ENCODE results near the gene MED13.

Gene MED13

DNA sequence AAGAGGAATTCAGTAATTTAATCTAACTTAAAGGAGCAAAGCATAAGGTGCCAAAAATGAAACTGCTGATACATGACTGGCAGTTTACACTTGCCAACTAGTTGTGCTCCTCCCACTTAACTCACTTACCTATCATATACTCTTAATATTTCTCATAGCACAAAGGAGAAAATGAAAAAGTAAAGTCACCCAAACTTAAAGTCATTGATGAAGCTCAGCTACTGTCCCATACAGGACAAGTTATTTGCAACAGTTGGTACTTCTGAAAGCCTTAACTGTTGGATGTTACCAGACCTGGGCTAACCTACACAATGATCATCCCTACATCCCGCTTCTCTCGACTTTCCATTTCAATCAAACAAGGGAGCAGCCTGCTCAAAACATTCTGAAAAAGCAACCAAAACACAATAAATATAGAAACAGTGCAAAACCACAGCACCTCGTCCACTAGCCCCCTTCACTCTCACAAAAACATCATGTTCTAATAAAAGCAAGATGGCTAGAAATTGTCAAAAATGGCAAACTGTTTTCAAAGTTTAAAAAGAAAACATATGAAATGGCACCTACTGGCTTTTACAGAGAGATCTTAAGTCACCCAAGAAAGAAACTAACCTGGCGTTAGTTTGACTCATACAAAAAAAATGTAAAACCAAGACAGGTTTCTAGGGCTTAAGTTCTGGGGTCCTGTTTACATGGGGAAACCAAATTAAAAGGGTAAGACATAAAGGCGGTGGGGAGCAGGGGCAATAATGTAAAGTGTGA, 868 bp downstream of the MED13 start:
- peak overlapping the region; percentile 94 for H3K4me3 Mint-ChIP-seq
- peak; percentile 35 for ATAC-seq (replicated peaks; ENCODE audit: extremely low read depth, poor library complexity, severe bottlenecking)
- DNase-seq (ENCODE audit: low spot score in 2 of 2) = no peak
- H3K36me3 Mint-ChIP-seq (ENCODE audit: insufficient read depth) = peaks cover 35% of the 10 kb centered on the region
- H3K27ac Mint-ChIP-seq (ENCODE audit: low read depth) = peak overlapping the region; percentile 96
- no peaks in the 10 kb centered on the region for H3K9me3 Mint-ChIP-seq
- H3K4me1 Mint-ChIP-seq = peaks cover 43% of the 10 kb centered on the region
- H3K27me3 Mint-ChIP-seq = no peaks in the 10 kb centered on the region

DNA sequence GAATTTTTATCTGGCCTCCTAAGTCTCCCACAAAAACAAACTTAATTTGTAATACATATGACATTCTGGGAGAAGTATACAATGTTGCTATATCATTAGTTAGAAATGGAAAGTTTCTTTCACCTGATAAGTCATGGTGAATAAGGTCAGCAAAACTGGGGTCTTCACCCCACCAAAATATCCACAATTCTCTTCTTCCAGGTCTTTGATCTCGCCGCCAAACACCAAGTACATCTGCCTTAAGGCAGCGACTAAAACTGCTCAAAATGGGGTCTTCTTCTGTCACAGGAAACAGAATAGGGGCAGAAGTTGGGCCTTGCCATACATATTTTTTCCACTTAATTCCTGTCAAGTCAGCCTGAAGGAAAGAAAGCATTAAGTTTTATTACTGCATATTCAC, 2.1 kb downstream of the MED13 start:
- H3K27ac Mint-ChIP-seq (ENCODE audit: low read depth) = peak overlapping the region; percentile 96
- peaks cover 37% of the 10 kb centered on the region for H3K36me3 Mint-ChIP-seq (ENCODE audit: insufficient read depth)
- no peaks in the 10 kb centered on the region for H3K9me3 Mint-ChIP-seq
- peaks cover 55% of the 10 kb centered on the region for H3K4me1 Mint-ChIP-seq
- H3K4me3 Mint-ChIP-seq = peak overlapping the region; percentile 94
- no peaks in the 10 kb centered on the region for H3K27me3 Mint-ChIP-seq
- no peak for ATAC-seq (replicated peaks; ENCODE audit: extremely low read depth, poor library complexity, severe bottlenecking)
- DNase-seq (ENCODE audit: low spot score in 2 of 2) = no peak

DNA sequence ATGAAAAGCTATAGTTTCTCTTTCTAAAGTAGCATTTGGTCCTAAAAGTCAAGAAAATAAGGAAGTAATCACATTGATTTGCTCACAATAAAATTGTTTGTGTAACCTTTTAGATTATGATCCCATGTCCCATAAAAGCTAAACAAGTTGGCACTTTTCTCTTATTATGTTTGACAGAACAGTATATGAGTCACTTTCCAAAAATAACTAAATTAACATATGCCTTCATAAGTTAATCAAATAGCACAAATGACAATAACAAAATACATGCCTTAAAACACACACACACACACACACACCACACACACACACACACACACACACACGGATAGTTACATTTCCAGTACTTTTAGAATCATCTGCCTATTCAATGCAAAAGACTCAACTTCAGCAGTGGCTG, 2.8 kb downstream of the MED13 start:
- H3K27ac Mint-ChIP-seq (ENCODE audit: low read depth) = peak overlapping the region; percentile 96
- H3K36me3 Mint-ChIP-seq (ENCODE audit: insufficient read depth) = peaks cover 43% of the 10 kb centered on the region
- H3K27me3 Mint-ChIP-seq = no peaks in the 10 kb centered on the region
- DNase-seq (ENCODE audit: low spot score in 2 of 2) (no peak), ATAC-seq (replicated peaks; ENCODE audit: extremely low read depth, poor library complexity, severe bottlenecking) (no peak)
- H3K4me3 Mint-ChIP-seq = peak overlapping the region; percentile 94
- peaks cover 59% of the 10 kb centered on the region for H3K4me1 Mint-ChIP-seq
- H3K9me3 Mint-ChIP-seq = no peaks in the 10 kb centered on the region

DNA sequence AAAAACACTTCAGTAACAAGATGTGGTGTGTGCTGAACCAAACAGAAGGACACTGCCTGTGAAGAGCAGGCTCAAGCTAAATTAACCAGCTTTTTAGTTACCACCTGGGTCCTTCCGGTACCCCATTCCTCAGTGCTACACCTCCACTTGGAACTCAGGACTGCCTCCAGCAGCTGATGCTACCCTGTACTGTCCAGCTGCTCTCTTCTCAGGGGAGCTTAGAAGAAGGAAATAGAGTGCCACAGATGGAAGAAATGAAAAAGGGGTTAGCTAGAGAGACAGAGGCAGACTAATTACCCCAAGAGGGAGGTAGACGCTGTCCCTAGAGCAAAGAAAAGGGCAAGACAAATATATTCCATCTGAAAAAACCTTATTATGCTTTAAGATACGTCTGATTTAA, 5.7 kb downstream of the MED13 start:
- peaks cover 38% of the 10 kb centered on the region for H3K36me3 Mint-ChIP-seq (ENCODE audit: insufficient read depth)
- ATAC-seq (replicated peaks; ENCODE audit: extremely low read depth, poor library complexity, severe bottlenecking) = no peak
- peak overlapping the region; percentile 8 for H3K4me3 Mint-ChIP-seq
- DNase-seq (ENCODE audit: low spot score in 2 of 2) = no peak
- peaks cover 62% of the 10 kb centered on the region for H3K4me1 Mint-ChIP-seq
- H3K9me3 Mint-ChIP-seq = no peaks in the 10 kb centered on the region
- H3K27me3 Mint-ChIP-seq = no peaks in the 10 kb centered on the region
- H3K27ac Mint-ChIP-seq (ENCODE audit: low read depth) = no peak overlapping the region

DNA sequence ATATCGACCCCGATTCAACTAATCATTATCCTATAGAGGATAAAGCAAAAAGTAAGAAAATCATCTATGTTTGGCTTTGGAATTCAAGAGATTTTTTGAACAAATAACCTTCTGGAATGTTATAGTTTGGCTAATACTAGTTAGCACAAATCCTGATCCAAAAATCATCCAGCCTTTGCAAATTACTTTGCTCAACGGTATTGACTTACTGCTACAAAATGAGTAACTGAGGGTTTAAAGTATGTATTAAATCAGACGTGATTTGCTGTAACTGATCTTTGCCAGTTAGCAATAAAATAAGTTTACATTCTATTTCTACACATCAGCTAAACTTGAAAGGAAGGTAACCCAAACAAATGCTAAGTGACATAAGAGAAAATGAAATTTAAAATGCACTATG, 6.5 kb downstream of the MED13 start:
- ATAC-seq (replicated peaks; ENCODE audit: extremely low read depth, poor library complexity, severe bottlenecking) (no peak), DNase-seq (ENCODE audit: low spot score in 2 of 2) (no peak)
- Mint-ChIP-seq H3K4me3 (no peak overlapping the region), H3K27ac (ENCODE audit: low read depth) (no peak overlapping the region), H3K36me3 (ENCODE audit: insufficient read depth) (peaks cover 36% of the 10 kb centered on the region), H3K27me3 (no peaks in the 10 kb centered on the region), H3K9me3 (no peaks in the 10 kb centered on the region), H3K4me1 (peaks cover 56% of the 10 kb centered on the region)

DNA sequence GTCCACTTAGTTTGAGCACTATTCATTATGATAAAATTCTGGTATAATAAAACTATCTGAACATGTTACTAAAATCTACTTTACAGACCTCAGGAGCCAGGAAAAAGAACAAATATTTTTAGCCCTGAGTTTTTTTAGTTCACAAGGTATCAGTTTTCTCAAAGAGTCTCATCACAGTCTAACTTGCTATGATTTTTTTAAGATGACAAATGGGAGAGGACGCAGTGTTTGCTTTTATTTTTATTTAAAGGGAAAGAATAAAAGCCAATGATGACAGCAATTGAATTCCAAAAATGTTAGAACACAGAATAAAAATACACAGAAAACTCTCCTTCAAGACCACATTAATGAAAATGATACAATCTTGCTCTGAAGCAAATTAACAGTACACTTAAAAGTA, 7.4 kb downstream of the MED13 start:
- Mint-ChIP-seq H3K36me3 (ENCODE audit: insufficient read depth) (peaks cover 43% of the 10 kb centered on the region), H3K27me3 (no peaks in the 10 kb centered on the region), H3K4me1 (peaks cover 56% of the 10 kb centered on the region), H3K27ac (ENCODE audit: low read depth) (no peak overlapping the region), H3K4me3 (peak overlapping the region; percentile 29), H3K9me3 (no peaks in the 10 kb centered on the region)
- DNase-seq (ENCODE audit: low spot score in 2 of 2) = no peak
- no peak for ATAC-seq (replicated peaks; ENCODE audit: extremely low read depth, poor library complexity, severe bottlenecking)

DNA sequence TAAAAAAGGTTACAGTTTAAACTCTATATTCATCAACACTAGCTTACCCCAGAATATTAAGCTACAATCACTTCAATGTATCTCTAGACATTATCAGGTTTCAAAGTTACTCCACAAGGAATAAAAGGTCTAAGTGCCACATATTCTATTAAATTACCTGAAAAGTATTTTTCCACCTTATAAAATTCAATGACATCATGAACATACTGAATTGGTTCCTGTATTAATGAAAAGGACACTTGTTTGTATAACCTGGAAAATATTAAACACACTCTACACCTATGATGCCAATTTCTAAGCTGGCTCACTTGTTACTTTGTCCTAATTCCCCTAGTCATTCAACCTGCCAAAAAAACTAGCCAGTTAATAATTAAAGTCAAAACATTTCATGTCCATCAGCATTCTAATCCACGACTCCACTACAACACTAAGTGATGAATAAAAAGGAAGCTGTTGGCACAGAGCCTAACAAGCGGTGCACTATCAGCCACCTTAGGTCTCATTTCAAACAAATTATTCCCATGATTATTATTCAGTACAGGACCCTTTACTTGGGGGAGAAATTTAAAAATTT, 12.2 kb downstream of the MED13 start:
- no peaks in the 10 kb centered on the region for H3K27me3 Mint-ChIP-seq
- H3K4me1 Mint-ChIP-seq = peaks cover 52% of the 10 kb centered on the region
- peak overlapping the region; percentile 71 for H3K27ac Mint-ChIP-seq (ENCODE audit: low read depth)
- H3K9me3 Mint-ChIP-seq = no peaks in the 10 kb centered on the region
- H3K36me3 Mint-ChIP-seq (ENCODE audit: insufficient read depth) = peaks cover 59% of the 10 kb centered on the region
- ATAC-seq (replicated peaks; ENCODE audit: extremely low read depth, poor library complexity, severe bottlenecking) (no peak), DNase-seq (ENCODE audit: low spot score in 2 of 2) (no peak)
- no peak overlapping the region for H3K4me3 Mint-ChIP-seq

DNA sequence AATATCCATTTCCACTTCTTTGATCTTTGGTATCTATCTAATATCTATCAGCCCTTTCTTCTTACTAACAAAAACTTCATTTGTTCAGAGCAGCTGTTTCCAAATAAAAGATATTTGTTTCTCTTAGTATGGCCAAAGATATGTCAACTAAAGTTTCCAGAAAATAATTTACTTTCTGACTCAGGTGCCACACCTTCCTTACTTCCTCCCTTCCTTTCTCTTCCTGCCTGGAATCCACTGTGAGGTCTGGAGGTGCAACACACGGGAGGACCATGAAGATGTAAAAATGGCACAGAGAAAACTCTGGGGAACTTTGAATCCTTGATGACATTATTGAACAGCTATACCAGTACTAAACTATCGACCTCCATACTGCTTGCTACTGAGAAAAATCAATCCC, 14.0 kb downstream of the MED13 start:
- H3K27ac Mint-ChIP-seq (ENCODE audit: low read depth) = no peak overlapping the region

DNA sequence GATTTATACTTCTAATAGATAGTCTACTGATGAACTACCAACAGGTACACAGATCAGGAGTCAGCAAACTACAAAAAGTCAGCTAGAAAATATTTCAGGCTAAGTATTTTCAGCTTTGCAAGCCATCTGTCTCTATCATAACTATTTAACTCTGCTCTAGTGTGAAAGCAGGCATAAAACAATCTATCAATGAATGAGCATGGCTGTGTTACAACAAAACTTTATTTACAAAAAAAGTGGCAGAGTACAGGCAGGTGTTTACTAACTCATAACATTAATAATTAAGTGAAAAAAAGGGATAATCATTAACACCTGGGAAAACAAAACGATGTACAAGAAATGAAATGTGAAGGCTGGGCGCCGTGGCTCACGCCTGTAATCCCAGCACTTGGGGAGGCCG, 15.8 kb downstream of the MED13 start:
- no peaks in the 10 kb centered on the region for H3K27me3 Mint-ChIP-seq
- no peak for DNase-seq (ENCODE audit: low spot score in 2 of 2)
- peak overlapping the region; percentile 27 for H3K27ac Mint-ChIP-seq (ENCODE audit: low read depth)

More for the DNA sequence above, 14.0 kb downstream of the MED13 start:
- ATAC-seq (replicated peaks; ENCODE audit: extremely low read depth, poor library complexity, severe bottlenecking) = no peak
- H3K36me3 Mint-ChIP-seq (ENCODE audit: insufficient read depth) = peaks cover 56% of the 10 kb centered on the region
- peaks cover 43% of the 10 kb centered on the region for H3K4me1 Mint-ChIP-seq
- H3K27me3 Mint-ChIP-seq = no peaks in the 10 kb centered on the region
- no peaks in the 10 kb centered on the region for H3K9me3 Mint-ChIP-seq
- DNase-seq (ENCODE audit: low spot score in 2 of 2) = no peak
- H3K4me3 Mint-ChIP-seq = no peak overlapping the region

DNA sequence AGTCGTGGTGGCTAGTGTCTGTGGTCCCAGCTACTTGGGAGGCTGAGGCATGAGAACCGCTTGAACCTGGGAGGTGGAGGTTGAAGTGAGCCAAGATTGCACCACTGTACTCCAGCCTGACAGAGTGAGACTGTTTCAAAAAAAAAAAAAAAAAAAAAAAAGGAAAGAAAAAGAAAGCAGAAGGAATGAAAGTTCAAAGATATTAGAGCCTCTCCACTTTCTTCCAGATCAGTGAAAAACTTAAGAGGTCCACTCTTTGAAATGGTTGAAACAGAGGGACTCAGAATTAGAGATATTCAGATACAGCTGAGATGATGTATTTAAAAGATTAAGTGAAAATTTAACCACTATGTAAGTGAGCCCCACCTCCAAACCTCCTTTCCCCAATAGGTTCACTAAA, 16.8 kb downstream of the MED13 start:
- H3K4me3 Mint-ChIP-seq = no peak overlapping the region
- no peak for ATAC-seq (replicated peaks; ENCODE audit: extremely low read depth, poor library complexity, severe bottlenecking)
- H3K36me3 Mint-ChIP-seq (ENCODE audit: insufficient read depth) = peaks cover 58% of the 10 kb centered on the region
- H3K9me3 Mint-ChIP-seq = no peaks in the 10 kb centered on the region
- no peaks in the 10 kb centered on the region for H3K27me3 Mint-ChIP-seq
- DNase-seq (ENCODE audit: low spot score in 2 of 2) = no peak
- peaks cover 49% of the 10 kb centered on the region for H3K4me1 Mint-ChIP-seq
- H3K27ac Mint-ChIP-seq (ENCODE audit: low read depth) = peak overlapping the region; percentile 27

More for the DNA sequence above, 15.8 kb downstream of the MED13 start:
- no peaks in the 10 kb centered on the region for H3K9me3 Mint-ChIP-seq
- no peak overlapping the region for H3K4me3 Mint-ChIP-seq
- ATAC-seq (replicated peaks; ENCODE audit: extremely low read depth, poor library complexity, severe bottlenecking) = no peak
- H3K4me1 Mint-ChIP-seq = peaks cover 44% of the 10 kb centered on the region
- H3K36me3 Mint-ChIP-seq (ENCODE audit: insufficient read depth) = peaks cover 59% of the 10 kb centered on the region

DNA sequence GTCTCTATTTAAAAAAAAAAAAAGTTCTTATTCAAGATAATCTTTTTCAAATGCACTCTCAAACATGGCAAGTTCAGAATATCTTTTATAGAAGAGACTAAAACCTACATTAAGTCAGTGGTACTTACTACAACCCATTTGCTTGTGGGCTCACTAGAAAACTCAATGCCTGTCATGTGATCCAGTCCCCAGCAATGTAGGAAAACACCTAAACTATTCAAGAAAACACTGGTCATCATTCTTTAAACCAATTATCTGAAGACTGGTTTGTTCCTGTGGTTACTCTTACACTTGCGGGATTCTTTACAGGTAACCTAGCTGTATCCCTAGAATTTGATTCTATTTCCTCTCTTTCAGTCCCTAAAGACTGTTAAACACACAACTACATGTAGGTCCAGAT, 19.6 kb downstream of the MED13 start:
- Mint-ChIP-seq H3K36me3 (ENCODE audit: insufficient read depth) (peaks cover 51% of the 10 kb centered on the region), H3K27ac (ENCODE audit: low read depth) (no peak overlapping the region), H3K9me3 (no peaks in the 10 kb centered on the region), H3K4me3 (no peak overlapping the region), H3K27me3 (no peaks in the 10 kb centered on the region), H3K4me1 (peaks cover 53% of the 10 kb centered on the region)
- ATAC-seq (replicated peaks; ENCODE audit: extremely low read depth, poor library complexity, severe bottlenecking) (no peak), DNase-seq (ENCODE audit: low spot score in 2 of 2) (no peak)

DNA sequence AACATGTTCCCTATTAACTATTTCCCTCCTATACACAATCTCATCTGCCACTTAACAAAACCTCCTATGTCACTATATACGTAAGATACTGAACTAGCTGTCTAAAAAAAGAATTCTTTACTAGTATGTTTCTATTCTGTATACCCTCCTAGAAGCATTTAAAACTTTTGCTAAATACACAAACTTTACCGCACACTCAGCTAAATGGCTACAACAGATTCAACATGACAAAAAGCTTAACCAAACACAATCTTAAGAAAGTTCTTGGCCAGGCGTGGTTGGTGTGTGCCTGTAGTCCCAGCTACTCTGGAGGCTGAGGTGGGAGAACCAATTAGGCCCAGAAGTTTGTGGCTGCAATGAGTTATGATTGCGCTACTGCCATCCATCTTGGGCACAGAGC, 20.0 kb downstream of the MED13 start:
- peaks cover 49% of the 10 kb centered on the region for H3K36me3 Mint-ChIP-seq (ENCODE audit: insufficient read depth)
- H3K27me3 Mint-ChIP-seq = no peaks in the 10 kb centered on the region
- ATAC-seq (replicated peaks; ENCODE audit: extremely low read depth, poor library complexity, severe bottlenecking) = no peak
- DNase-seq (ENCODE audit: low spot score in 2 of 2) = no peak
- H3K9me3 Mint-ChIP-seq = no peaks in the 10 kb centered on the region
- H3K4me3 Mint-ChIP-seq = no peak overlapping the region
- H3K27ac Mint-ChIP-seq (ENCODE audit: low read depth) = no peak overlapping the region
- H3K4me1 Mint-ChIP-seq = peaks cover 57% of the 10 kb centered on the region

DNA sequence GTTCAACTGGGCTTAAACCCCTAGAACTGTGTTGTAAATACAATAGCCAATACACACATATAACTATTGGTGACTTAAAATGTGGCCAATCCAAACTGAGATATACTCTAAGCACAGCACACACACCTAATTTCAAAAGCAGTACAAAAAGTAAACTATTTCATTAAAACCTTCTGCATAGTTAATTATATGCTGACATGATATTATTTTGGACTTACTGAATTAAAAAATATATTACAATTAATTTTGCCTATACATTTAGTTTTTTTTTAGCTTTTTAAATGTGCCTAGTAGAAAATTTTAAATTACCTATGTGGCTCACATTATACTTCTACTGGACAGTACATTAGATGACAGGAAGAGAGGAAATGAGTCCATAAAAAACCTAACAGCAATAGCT, 21.5 kb downstream of the MED13 start:
- H3K27me3 Mint-ChIP-seq = no peaks in the 10 kb centered on the region
- H3K4me3 Mint-ChIP-seq = no peak overlapping the region

More for the DNA sequence above, 21.5 kb downstream of the MED13 start:
- H3K9me3 Mint-ChIP-seq = no peaks in the 10 kb centered on the region
- DNase-seq (ENCODE audit: low spot score in 2 of 2) = no peak
- H3K27ac Mint-ChIP-seq (ENCODE audit: low read depth) = peak overlapping the region; percentile 86
- H3K4me1 Mint-ChIP-seq = peaks cover 61% of the 10 kb centered on the region
- no peak for ATAC-seq (replicated peaks; ENCODE audit: extremely low read depth, poor library complexity, severe bottlenecking)
- H3K36me3 Mint-ChIP-seq (ENCODE audit: insufficient read depth) = peaks cover 43% of the 10 kb centered on the region

All from central memory CD8-positive, alpha-beta T cell (primary cell).